Activated T-helper 2 cell treated with anti-CD3 and anti-CD28 coated beads, Interferon-gamma antibody, Interleukin-2, Interleukin-4, amounts not matched to agents 10 μg/mL and 5 μg/mL and 100 μg/mL, durations not matched to agents 14 hours and 24 hours and 36 hours (primary cell): ENCODE data around the gene RBMS3. TPM values are rescaled to one million over a fixed set of nuclear protein-coding genes. Genes with fewer than 3 reads are reported as not detected.

Source experiments
- DNase-seq: peaks from one replicate; pipeline ENCODE4 v3.0.0; 2021; ENCODE audit warnings: low spot score
- H3K27ac Mint-ChIP-seq: one replicate; pipeline ENCODE4 v1.8.0; 2021; ENCODE audit warnings: mixed read lengths
- H3K27me3 Mint-ChIP-seq: one replicate; pipeline ENCODE4 v1.8.0; 2021; ENCODE audit warnings: low read depth, mixed read lengths
- H3K36me3 Mint-ChIP-seq: one replicate; pipeline ENCODE4 v1.8.0; 2021; ENCODE audit warnings: low read depth, mixed read lengths
- H3K4me1 Mint-ChIP-seq: one replicate; pipeline ENCODE4 v1.8.0; 2021; ENCODE audit warnings: low read depth, mixed read lengths
- H3K4me3 Mint-ChIP-seq: one replicate; pipeline ENCODE4 v1.8.0; 2021; ENCODE audit warnings: low read depth, mild to moderate bottlenecking, moderate library complexity, mixed read lengths
- H3K9me3 Mint-ChIP-seq: one replicate; pipeline ENCODE4 v1.8.0; 2021; ENCODE audit warnings: mixed read lengths
- intact Hi-C: fragments of 100-400 bp; cut with micrococcal nuclease; formaldehyde crosslinking; loops from one replicate; pipeline ENCODE4 v1.15.1; 2023
- total RNA-seq: library from RNA; stranded (reverse); gene quantifications from 2 replicates; pipeline ENCODE4 v1.2.3, GENCODE V29; 2022

Gene RBMS3
- total RNA-seq, 1 donor from 2014 or later: 5.3 TPM

- no peak overlapping the region for H3K4me3 Mint-ChIP-seq
- no peaks in the 10 kb centered on the region for H3K36me3 Mint-ChIP-seq
- intact Hi-C loops: no loop called here
- H3K27ac Mint-ChIP-seq: no peak overlapping the region
- H3K4me1 Mint-ChIP-seq: no peaks in the 10 kb centered on the region
- DNase-seq: no peak
- no peaks in the 10 kb centered on the region for H3K9me3 Mint-ChIP-seq
- H3K27me3 Mint-ChIP-seq: no peaks in the 10 kb centered on the region
These were observed 477.8 kb downstream of the RBMS3 start for GRCh38 chr3:29758434-29759322.

DNA sequence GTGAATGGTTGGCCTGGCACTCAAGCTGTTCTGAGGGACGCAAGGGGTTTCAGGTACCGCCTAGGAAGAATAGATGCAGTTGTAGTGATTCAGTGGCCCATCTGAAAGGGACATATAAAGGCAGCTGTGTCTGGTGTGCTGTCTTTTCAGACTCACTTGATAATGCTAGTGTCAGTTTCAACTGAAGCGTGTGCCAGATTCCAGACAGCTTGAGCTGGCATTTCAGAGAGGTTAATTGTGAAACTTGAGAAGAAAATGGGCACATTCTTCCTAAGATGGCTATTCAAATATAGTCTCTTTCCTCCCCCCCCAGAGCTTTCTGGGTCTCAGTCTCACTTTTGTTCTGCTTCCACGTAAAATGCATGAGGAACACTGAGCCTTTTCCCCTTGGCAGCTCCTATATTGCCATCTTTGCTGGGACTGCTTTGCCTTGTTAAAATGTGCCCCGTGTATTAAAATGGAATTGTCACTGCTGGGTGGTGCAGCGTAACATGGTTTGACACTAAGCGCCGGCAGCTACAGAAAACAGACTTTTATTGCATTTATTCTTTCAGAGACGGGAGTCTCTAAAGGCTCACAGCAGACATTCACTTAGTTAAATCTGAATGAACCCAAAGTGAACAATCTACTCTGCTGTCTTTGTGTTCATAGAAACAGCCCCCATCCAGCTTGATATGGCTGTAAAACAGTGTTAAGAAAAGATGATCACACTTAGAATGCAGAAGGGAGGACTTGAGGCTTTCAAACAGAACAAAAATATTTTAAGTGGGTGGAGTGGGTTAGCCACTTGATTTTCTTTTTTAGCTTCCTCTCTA, 478.7 kb downstream of the RBMS3 start:
- H3K4me1 Mint-ChIP-seq: no peaks in the 10 kb centered on the region
- no peaks in the 10 kb centered on the region for H3K9me3 Mint-ChIP-seq
- intact Hi-C loops: no loop called here
- H3K27ac Mint-ChIP-seq: no peak overlapping the region
- H3K4me3 Mint-ChIP-seq: no peak overlapping the region
- no peaks in the 10 kb centered on the region for H3K36me3 Mint-ChIP-seq
- DNase-seq: no peak
- no peaks in the 10 kb centered on the region for H3K27me3 Mint-ChIP-seq

GRCh38 chr3:29760226-29760685, 479.4 kb downstream of the RBMS3 start:
- Mint-ChIP-seq H3K27me3 (no peaks in the 10 kb centered on the region), H3K9me3 (no peaks in the 10 kb centered on the region), H3K4me3 (no peak overlapping the region), H3K27ac (no peak overlapping the region), H3K4me1 (no peaks in the 10 kb centered on the region), H3K36me3 (no peaks in the 10 kb centered on the region)
- DNase-seq: no peak
- intact Hi-C loops: no loop called here

- intact Hi-C loops: no loop called here
- Mint-ChIP-seq H3K36me3 (no peaks in the 10 kb centered on the region), H3K9me3 (no peaks in the 10 kb centered on the region), H3K27me3 (peaks cover 2% of the 10 kb centered on the region), H3K4me3 (no peak overlapping the region), H3K4me1 (no peaks in the 10 kb centered on the region), H3K27ac (no peak overlapping the region)
- DNase-seq: no peak
These were observed 480.6 kb downstream of the RBMS3 start for GRCh38 chr3:29761517-29761916.

DNA sequence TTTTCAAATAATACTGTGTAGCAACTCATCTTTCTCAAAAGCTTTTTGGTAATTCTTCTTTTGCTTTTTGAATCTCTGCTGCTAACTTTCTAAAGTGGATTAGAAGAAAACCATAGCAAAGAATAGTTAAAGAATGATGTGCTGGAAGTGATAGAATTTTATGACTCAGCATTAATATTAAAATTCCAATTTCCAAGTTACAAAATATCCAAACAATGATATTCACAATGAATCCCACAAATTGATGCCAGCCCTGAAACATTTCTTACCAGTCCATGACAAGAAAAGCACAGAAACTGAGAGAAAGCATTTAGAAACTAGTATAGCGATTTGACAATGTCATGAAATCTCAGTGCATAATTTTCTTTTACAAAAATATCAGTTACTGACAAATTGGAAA, 482.2 kb downstream of the RBMS3 start:
- Mint-ChIP-seq H3K4me1 (no peaks in the 10 kb centered on the region), H3K36me3 (no peaks in the 10 kb centered on the region), H3K27me3 (peaks cover 2% of the 10 kb centered on the region), H3K27ac (no peak overlapping the region), H3K4me3 (no peak overlapping the region), H3K9me3 (no peaks in the 10 kb centered on the region)
- no peak for DNase-seq
- intact Hi-C loops: no loop called here

GRCh38 chr3:29764041-29764440, 483.2 kb downstream of the RBMS3 start:
- intact Hi-C loops: no loop called here

GRCh38 chr3:29764603-29765254, 483.9 kb downstream of the RBMS3 start:
- intact Hi-C loops: no loop called here
- no peaks in the 10 kb centered on the region for H3K36me3 Mint-ChIP-seq

More at GRCh38 chr3:29764041-29764440, 483.2 kb downstream of the RBMS3 start:
- H3K36me3 Mint-ChIP-seq: no peaks in the 10 kb centered on the region
- H3K9me3 Mint-ChIP-seq: no peaks in the 10 kb centered on the region
- DNase-seq: no peak
- peaks cover 2% of the 10 kb centered on the region for H3K27me3 Mint-ChIP-seq
- H3K27ac Mint-ChIP-seq: no peak overlapping the region
- H3K4me3 Mint-ChIP-seq: no peak overlapping the region
- H3K4me1 Mint-ChIP-seq: no peaks in the 10 kb centered on the region

DNA sequence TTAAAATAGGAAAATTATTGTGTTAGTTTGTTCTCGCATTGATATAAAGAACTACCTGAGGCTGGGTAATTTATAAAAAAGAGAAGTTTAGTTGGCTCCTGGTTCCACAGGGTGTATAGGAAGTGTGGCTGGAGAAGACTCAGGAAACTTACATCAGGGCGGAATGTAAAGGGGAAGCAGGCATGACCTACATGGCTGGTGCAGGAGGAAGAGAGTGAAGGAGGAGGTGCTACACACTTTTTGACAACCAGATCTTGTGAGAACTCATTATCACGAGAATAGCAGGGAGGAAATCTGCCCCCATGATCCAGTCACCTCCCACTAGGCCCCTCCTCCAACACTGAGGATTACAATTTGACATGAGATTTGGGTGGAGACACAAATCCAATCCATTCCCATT, 490.7 kb downstream of the RBMS3 start:
- Mint-ChIP-seq H3K4me3 (no peak overlapping the region), H3K9me3 (no peaks in the 10 kb centered on the region), H3K27ac (no peak overlapping the region), H3K27me3 (no peaks in the 10 kb centered on the region), H3K36me3 (no peaks in the 10 kb centered on the region), H3K4me1 (no peaks in the 10 kb centered on the region)
- intact Hi-C loops: no loop called here
- DNase-seq: no peak

More at GRCh38 chr3:29764603-29765254, 483.9 kb downstream of the RBMS3 start:
- DNase-seq: no peak
- Mint-ChIP-seq H3K27ac (no peak overlapping the region), H3K4me3 (no peak overlapping the region), H3K9me3 (no peaks in the 10 kb centered on the region), H3K27me3 (peaks cover 2% of the 10 kb centered on the region), H3K4me1 (no peaks in the 10 kb centered on the region)

- Mint-ChIP-seq H3K27me3 (no peaks in the 10 kb centered on the region), H3K9me3 (no peaks in the 10 kb centered on the region), H3K27ac (no peak overlapping the region), H3K36me3 (no peaks in the 10 kb centered on the region), H3K4me1 (no peaks in the 10 kb centered on the region), H3K4me3 (no peak overlapping the region)
- DNase-seq: no peak
- intact Hi-C loops: no loop called here
These were observed 491.6 kb downstream of the RBMS3 start for GRCh38 chr3:29772436-29772835.

GRCh38 chr3:29773481-29773880, 492.6 kb downstream of the RBMS3 start:
- DNase-seq: no peak
- Mint-ChIP-seq H3K4me3 (no peak overlapping the region), H3K27me3 (no peaks in the 10 kb centered on the region), H3K4me1 (no peaks in the 10 kb centered on the region), H3K9me3 (no peaks in the 10 kb centered on the region), H3K36me3 (no peaks in the 10 kb centered on the region), H3K27ac (no peak overlapping the region)
- intact Hi-C loops: no loop called here

DNA sequence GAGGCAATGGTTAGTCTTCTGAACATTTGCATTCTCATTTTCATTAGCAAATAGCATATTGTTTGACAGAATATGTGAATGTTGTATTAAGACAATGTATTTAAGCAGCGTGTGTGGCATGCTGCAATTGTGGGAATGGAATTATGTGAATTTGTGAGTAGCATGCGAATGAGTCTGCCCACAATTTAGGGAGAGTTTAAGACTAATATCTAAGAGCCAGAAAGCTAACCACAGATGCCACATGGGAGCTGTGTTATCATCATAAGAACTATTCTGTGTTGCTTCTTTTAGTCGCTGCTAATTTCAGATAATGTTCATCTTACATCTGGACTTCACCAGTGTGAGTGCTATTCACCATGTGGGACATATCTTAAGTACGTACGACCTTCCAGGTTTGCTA, 494.5 kb downstream of the RBMS3 start:
- DNase-seq: no peak
- no peaks in the 10 kb centered on the region for H3K36me3 Mint-ChIP-seq
- no peak overlapping the region for H3K27ac Mint-ChIP-seq
- no peak overlapping the region for H3K4me3 Mint-ChIP-seq
- intact Hi-C loops: no loop called here
- no peaks in the 10 kb centered on the region for H3K4me1 Mint-ChIP-seq
- no peaks in the 10 kb centered on the region for H3K27me3 Mint-ChIP-seq
- H3K9me3 Mint-ChIP-seq: no peaks in the 10 kb centered on the region

- intact Hi-C loops: no loop called here
- Mint-ChIP-seq H3K4me3 (no peak overlapping the region), H3K9me3 (no peaks in the 10 kb centered on the region), H3K27me3 (no peaks in the 10 kb centered on the region), H3K36me3 (no peaks in the 10 kb centered on the region), H3K4me1 (no peaks in the 10 kb centered on the region), H3K27ac (no peak overlapping the region)
- no peak for DNase-seq
These were observed 497.0 kb downstream of the RBMS3 start for GRCh38 chr3:29777869-29778268.
